ENCODE measurements around the gene MRPL10. TPM values are rescaled to one million over a fixed set of nuclear protein-coding genes. Genes with fewer than 3 reads are reported as not detected.

The MRPL10 gene
- total and polyA plus RNA-seq, 2 donors (not counting 3 experiments of a cell fraction or from before 2014, with no cell fraction given) = 43.4 to 84.0 TPM

DNA sequence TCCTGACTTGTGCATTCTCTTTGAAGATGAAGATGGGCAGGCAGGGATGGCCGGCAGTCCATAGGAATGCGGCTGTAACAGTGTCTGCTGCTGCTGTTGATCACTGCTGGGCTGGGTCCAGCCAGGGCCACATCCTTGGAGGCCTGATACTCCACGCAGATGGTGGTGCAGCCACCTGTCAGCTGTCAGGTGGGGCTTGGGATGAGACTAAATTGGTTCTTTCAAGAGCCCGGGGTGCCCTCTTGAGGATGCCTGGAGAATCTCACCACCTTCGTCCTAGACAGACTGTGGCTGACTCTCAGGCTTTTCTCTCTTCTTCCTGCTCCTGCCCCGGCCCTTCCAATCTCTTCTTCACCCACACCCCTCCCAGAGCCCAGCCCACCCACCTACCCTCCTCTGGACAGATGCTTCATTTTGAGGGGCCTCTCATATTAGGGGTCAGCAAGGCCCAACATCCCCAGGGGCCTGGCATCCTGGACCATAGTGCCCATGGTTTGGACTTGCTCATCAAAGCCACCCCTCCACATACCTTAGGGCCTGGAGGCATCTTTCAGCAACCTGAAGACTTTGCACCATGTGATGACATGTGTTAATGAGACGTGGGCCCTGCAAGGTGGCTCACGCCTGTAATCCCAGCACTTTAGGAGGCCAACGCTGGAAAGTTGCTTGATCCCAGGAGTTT is 28.9 kb downstream of the MRPL10 start:
- FAIRE-seq = peak; percentile 82
- ChIA-PET POLR2A (no interaction called here), CTCF (interaction anchor here (1.0 to 2.2 kb wide), 3 partner anchors 24 to 139 kb away, joined by 3 to 10 read pairs (median 3); no protein-coding TSS in a partner anchor)
- Histone ChIP-seq H3K9me3 (replicated peaks; ENCODE audit: control insufficient read depth, insufficient read depth, low read length) (no peaks in the 10 kb centered on the region), H3K4me3 (replicated peaks in 1 of 3; ENCODE audit: insufficient read depth in 1 of 3, low read depth in 1 of 3, low read length in 3 of 3) (no peak overlapping the region), H3K36me3 (ENCODE audit: control insufficient read depth in 2 of 2, extremely low read depth in 1 of 2, insufficient read depth in 2 of 2, low read length in 2 of 2) (peaks cover 0 to 6% of the 10 kb centered on the region in 2 experiments), H4K20me1 (replicated peaks; ENCODE audit: control insufficient read depth, extremely low read depth, insufficient read depth, low read length) (no peaks in the 10 kb centered on the region), H3K9me1 (replicated peaks; ENCODE audit: control insufficient read depth, extremely low read depth, insufficient read depth, low read length) (no peaks in the 10 kb centered on the region), H3K4me2 (ENCODE audit: insufficient read depth, low read length) (no peak overlapping the region), H3K79me2 (ENCODE audit: control insufficient read depth, insufficient read depth, low read length) (no peaks in the 10 kb centered on the region), H3K27ac (ENCODE audit: insufficient read depth, low read depth, low read length) (no peak overlapping the region), H2AFZ (ENCODE audit: low read depth, low read length) (no peak overlapping the region), H3K9ac (replicated peaks; ENCODE audit: extremely low read depth, insufficient read depth, low read length) (no peak overlapping the region), H3K4me1 (ENCODE audit: control insufficient read depth, extremely low read depth, insufficient read depth, low read length) (no peaks in the 10 kb centered on the region), H3K27me3 (ENCODE audit: control insufficient read depth in 2 of 2, insufficient read depth in 2 of 2, low read length in 2 of 2) (peaks cover 0 to 2% of the 10 kb centered on the region in 2 experiments)
- DNase-seq (ENCODE audit: low read depth, low spot score) = peak; percentile 36
- TF ChIP-seq POLR2A (IDR thresholded peaks at IDR 0.05; ENCODE audit: low read depth, low read length) (no peak), EZH2 (IDR thresholded peaks at IDR 0.05; ENCODE audit: borderline replicate concordance, low read depth, low read length, severe bottlenecking) (no peak), MYC (IDR thresholded peaks at IDR 0.05; ENCODE audit: low read depth, low read length) (no peak)
- TF ChIP-seq, protein P1, sequence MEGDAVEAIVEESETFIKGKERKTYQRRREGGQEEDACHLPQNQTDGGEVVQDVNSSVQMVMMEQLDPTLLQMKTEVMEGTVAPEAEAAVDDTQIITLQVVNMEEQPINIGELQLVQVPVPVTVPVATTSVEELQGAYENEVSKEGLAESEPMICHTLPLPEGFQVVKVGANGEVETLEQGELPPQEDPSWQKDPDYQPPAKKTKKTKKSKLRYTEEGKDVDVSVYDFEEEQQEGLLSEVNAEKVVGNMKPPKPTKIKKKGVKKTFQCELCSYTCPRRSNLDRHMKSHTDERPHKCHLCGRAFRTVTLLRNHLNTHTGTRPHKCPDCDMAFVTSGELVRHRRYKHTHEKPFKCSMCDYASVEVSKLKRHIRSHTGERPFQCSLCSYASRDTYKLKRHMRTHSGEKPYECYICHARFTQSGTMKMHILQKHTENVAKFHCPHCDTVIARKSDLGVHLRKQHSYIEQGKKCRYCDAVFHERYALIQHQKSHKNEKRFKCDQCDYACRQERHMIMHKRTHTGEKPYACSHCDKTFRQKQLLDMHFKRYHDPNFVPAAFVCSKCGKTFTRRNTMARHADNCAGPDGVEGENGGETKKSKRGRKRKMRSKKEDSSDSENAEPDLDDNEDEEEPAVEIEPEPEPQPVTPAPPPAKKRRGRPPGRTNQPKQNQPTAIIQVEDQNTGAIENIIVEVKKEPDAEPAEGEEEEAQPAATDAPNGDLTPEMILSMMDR (IDR thresholded peaks at IDR 0.05; ENCODE audit: extremely low read depth in 1 of 2, insufficient read depth in 1 of 2, low read depth in 1 of 2, low read length in 2 of 2) = peak; percentile 47 to 71
- dilution Hi-C loops (cut with MboI; ENCODE audit: extremely low pct_ligation_motif_present, low sequenced_read_pairs) (no loop called here), intact Hi-C loops (cut with micrococcal nuclease) (loop anchor here (1.0 to 5.0 kb wide), 3 partner anchors 26 to 140 kb away; no protein-coding TSS in a partner anchor)
- no TSS peak for BruUV-seq (replicated peaks)

DNA sequence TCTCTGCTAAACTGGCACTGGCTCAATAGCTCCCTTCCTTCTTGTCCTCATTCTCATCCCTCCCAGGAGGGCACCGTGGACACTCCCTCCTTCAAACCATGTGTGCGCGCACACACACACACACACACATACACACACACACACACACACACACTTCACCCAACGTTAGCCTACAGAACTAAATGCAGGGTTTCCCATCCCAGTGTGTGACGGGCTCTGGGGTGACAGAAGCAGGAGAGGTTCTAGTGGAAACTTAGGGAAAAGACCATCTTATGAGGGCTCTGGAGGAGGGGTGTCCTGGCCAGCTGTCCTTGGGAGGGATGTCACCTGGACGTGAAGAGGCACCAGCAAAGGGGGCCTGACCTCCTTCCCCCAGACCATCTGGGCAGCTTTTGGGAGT is 29.4 kb downstream of the MRPL10 start:
- Histone ChIP-seq H3K9ac (replicated peaks; ENCODE audit: extremely low read depth, insufficient read depth, low read length) (no peak overlapping the region), H3K4me2 (ENCODE audit: insufficient read depth, low read length) (no peak overlapping the region), H3K9me1 (replicated peaks; ENCODE audit: control insufficient read depth, extremely low read depth, insufficient read depth, low read length) (no peaks in the 10 kb centered on the region), H3K9me3 (replicated peaks; ENCODE audit: control insufficient read depth, insufficient read depth, low read length) (no peaks in the 10 kb centered on the region), H3K36me3 (ENCODE audit: control insufficient read depth in 2 of 2, extremely low read depth in 1 of 2, insufficient read depth in 2 of 2, low read length in 2 of 2) (peaks cover 0 to 4% of the 10 kb centered on the region in 2 experiments), H3K4me3 (replicated peaks in 1 of 3; ENCODE audit: insufficient read depth in 1 of 3, low read depth in 1 of 3, low read length in 3 of 3) (no peak overlapping the region), H3K27ac (ENCODE audit: insufficient read depth, low read depth, low read length) (no peak overlapping the region), H3K4me1 (ENCODE audit: control insufficient read depth, extremely low read depth, insufficient read depth, low read length) (no peaks in the 10 kb centered on the region), H3K27me3 (ENCODE audit: control insufficient read depth in 2 of 2, insufficient read depth in 2 of 2, low read length in 2 of 2) (peaks cover 0 to 2% of the 10 kb centered on the region in 2 experiments), H4K20me1 (replicated peaks; ENCODE audit: control insufficient read depth, extremely low read depth, insufficient read depth, low read length) (no peaks in the 10 kb centered on the region), H2AFZ (ENCODE audit: low read depth, low read length) (no peak overlapping the region), H3K79me2 (ENCODE audit: control insufficient read depth, insufficient read depth, low read length) (no peaks in the 10 kb centered on the region)
- FAIRE-seq = no peak
- TF ChIP-seq, protein P1 (IDR thresholded peaks at IDR 0.05; ENCODE audit: extremely low read depth in 1 of 2, insufficient read depth in 1 of 2, low read depth in 1 of 2, low read length in 2 of 2) = no peak
- TF ChIP-seq, protein P2, sequence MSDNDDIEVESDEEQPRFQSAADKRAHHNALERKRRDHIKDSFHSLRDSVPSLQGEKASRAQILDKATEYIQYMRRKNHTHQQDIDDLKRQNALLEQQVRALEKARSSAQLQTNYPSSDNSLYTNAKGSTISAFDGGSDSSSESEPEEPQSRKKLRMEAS (IDR thresholded peaks at IDR 0.05; ENCODE audit: insufficient read depth, insufficient read length) = no peak
- TF ChIP-seq POLR2A (IDR thresholded peaks at IDR 0.05; ENCODE audit: low read depth, low read length) (no peak), EZH2 (IDR thresholded peaks at IDR 0.05; ENCODE audit: borderline replicate concordance, low read depth, low read length, severe bottlenecking) (no peak), FOS (IDR thresholded peaks at IDR 0.05; ENCODE audit: borderline replicate concordance, insufficient read depth, low read length) (no peak), POLR2AphosphoS5 (IDR thresholded peaks at IDR 0.05; ENCODE audit: insufficient read depth, low read depth, low read length) (no peak), GATA2 (IDR thresholded peaks at IDR 0.05; ENCODE audit: insufficient read depth, insufficient read length, low read depth, low read length) (no peak), MYC (IDR thresholded peaks at IDR 0.05; ENCODE audit: low read depth, low read length) (no peak), JUN (IDR thresholded peaks at IDR 0.05; ENCODE audit: borderline replicate concordance, insufficient read depth, insufficient read length, low read depth) (no peak)
- intact Hi-C loops (cut with micrococcal nuclease) = loop anchor here (1.0 to 5.0 kb wide), 3 partner anchors 26 to 140 kb away; no protein-coding TSS in a partner anchor
- ChIA-PET CTCF (interaction anchor here (1.2 to 2.2 kb wide), 5 partner anchors 8 to 138 kb away, joined by 3 to 10 read pairs (median 5); no protein-coding TSS in a partner anchor), POLR2A (no interaction called here)
- no TSS peak for BruUV-seq (replicated peaks)
- dilution Hi-C loops (cut with MboI; ENCODE audit: extremely low pct_ligation_motif_present, low sequenced_read_pairs) = no loop called here
- DNase-seq (ENCODE audit: low read depth, low spot score) = no peak
